ENCODE results near the gene GBP1. TPM values are rescaled to one million over a fixed set of nuclear protein-coding genes. Genes with fewer than 3 reads are reported as not detected.

GBP1 gene
- polyA plus RNA-seq, 1 donor from 2014 or later: not detected

DNA sequence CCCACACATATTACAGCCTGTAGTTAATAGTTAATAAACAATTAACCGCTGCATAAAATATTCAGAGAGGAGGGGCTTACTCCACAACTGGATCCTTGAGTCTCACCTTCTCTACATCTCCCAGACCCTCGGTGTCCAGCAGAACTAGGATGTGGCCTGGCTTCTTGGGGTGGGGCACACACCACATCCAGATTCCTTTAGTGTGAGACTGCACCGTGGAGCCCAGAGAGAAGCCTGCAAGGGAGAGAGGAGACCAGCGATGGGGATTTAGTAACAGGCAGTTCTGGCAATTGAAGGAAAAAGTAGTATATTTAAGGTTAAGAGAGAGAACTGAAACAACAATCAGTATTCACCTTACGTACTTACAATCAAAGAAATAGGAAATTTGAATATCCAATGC lies 4.9 kb downstream of the GBP1 start:
- Histone ChIP-seq H3K79me2 (replicated peaks; ENCODE audit: insufficient read depth, low read length) (no peaks in the 10 kb centered on the region), H3K4me2 (ENCODE audit: low read length) (no peak overlapping the region), H2AFZ (ENCODE audit: low read depth, low read length) (no peak overlapping the region), H3K36me3 (ENCODE audit: insufficient read depth, low read length) (no peaks in the 10 kb centered on the region), H3K9ac (ENCODE audit: low read length) (no peak overlapping the region), H3K27me3 (ENCODE audit: insufficient read depth, low read depth, low read length) (no peaks in the 10 kb centered on the region), H3K27ac (ENCODE audit: low read length) (no peak overlapping the region), H3K4me3 (ENCODE audit: low read length) (no peak overlapping the region), H3K9me2 (ENCODE audit: insufficient read depth, low read length) (no peaks in the 10 kb centered on the region), H4K20me1 (ENCODE audit: insufficient read depth) (no peaks in the 10 kb centered on the region), H3K9me3 (ENCODE audit: low read length) (no peaks in the 10 kb centered on the region), H3F3A (ENCODE audit: insufficient read depth, low read length, poor library complexity, severe bottlenecking) (no peaks in the 10 kb centered on the region)
- TF ChIP-seq TAF1 (IDR thresholded peaks at IDR 0.05; ENCODE audit: low read depth) (no peak), POLR2AphosphoS5 (IDR thresholded peaks at IDR 0.05) (no peak), SMC3 (conservative IDR thresholded peaks at IDR 0.05; ENCODE audit: poor library complexity) (no peak)

DNA sequence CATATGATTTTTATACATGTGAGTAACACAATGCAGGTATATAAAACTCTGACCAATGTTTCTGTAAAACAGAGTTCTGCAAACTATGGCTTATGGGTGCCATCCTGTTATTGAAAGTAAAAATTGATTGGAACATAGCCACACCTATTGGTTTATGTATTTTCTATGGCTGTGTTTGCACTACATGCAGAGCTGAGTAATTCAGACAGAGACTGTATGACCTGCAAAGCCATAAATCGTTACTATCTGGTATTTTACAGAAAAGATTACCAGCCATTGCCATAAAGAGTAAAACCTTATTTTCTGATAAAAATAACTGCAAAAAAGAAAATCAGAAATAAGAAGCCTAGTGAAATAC lies 13.1 kb downstream of the GBP1 start:
- Histone ChIP-seq H2AFZ (ENCODE audit: low read depth, low read length) (no peak overlapping the region), H3F3A (ENCODE audit: insufficient read depth, low read length, poor library complexity, severe bottlenecking) (no peaks in the 10 kb centered on the region), H3K9me3 (ENCODE audit: low read length) (no peaks in the 10 kb centered on the region), H3K4me2 (ENCODE audit: low read length) (no peak overlapping the region), H3K36me3 (ENCODE audit: insufficient read depth, low read length) (no peaks in the 10 kb centered on the region), H3K4me3 (ENCODE audit: low read length) (no peak overlapping the region), H3K27ac (ENCODE audit: low read length) (no peak overlapping the region), H4K20me1 (ENCODE audit: insufficient read depth) (no peaks in the 10 kb centered on the region), H3K27me3 (ENCODE audit: insufficient read depth, low read depth, low read length) (no peaks in the 10 kb centered on the region), H3K9me2 (ENCODE audit: insufficient read depth, low read length) (no peaks in the 10 kb centered on the region), H3K9ac (ENCODE audit: low read length) (no peak overlapping the region), H3K79me2 (replicated peaks; ENCODE audit: insufficient read depth, low read length) (no peaks in the 10 kb centered on the region)
- TF ChIP-seq TAF1 (IDR thresholded peaks at IDR 0.05; ENCODE audit: low read depth) (no peak), EZH2 (IDR thresholded peaks at IDR 0.05; ENCODE audit: borderline replicate concordance, insufficient read depth, low read length, poor library complexity, severe bottlenecking) (no peak), RAD21 (conservative IDR thresholded peaks at IDR 0.05) (no peak), POLR2AphosphoS5 (IDR thresholded peaks at IDR 0.05) (no peak), EP300 (conservative IDR thresholded peaks at IDR 0.05; ENCODE audit: poor library complexity, severe bottlenecking) (no peak), MXI1 (conservative IDR thresholded peaks at IDR 0.05; ENCODE audit: poor library complexity, severe bottlenecking) (no peak), SMC3 (conservative IDR thresholded peaks at IDR 0.05; ENCODE audit: poor library complexity) (no peak)
- TF ChIP-seq, protein P1, sequence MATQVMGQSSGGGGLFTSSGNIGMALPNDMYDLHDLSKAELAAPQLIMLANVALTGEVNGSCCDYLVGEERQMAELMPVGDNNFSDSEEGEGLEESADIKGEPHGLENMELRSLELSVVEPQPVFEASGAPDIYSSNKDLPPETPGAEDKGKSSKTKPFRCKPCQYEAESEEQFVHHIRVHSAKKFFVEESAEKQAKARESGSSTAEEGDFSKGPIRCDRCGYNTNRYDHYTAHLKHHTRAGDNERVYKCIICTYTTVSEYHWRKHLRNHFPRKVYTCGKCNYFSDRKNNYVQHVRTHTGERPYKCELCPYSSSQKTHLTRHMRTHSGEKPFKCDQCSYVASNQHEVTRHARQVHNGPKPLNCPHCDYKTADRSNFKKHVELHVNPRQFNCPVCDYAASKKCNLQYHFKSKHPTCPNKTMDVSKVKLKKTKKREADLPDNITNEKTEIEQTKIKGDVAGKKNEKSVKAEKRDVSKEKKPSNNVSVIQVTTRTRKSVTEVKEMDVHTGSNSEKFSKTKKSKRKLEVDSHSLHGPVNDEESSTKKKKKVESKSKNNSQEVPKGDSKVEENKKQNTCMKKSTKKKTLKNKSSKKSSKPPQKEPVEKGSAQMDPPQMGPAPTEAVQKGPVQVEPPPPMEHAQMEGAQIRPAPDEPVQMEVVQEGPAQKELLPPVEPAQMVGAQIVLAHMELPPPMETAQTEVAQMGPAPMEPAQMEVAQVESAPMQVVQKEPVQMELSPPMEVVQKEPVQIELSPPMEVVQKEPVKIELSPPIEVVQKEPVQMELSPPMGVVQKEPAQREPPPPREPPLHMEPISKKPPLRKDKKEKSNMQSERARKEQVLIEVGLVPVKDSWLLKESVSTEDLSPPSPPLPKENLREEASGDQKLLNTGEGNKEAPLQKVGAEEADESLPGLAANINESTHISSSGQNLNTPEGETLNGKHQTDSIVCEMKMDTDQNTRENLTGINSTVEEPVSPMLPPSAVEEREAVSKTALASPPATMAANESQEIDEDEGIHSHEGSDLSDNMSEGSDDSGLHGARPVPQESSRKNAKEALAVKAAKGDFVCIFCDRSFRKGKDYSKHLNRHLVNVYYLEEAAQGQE (IDR thresholded peaks at IDR 0.05; ENCODE audit: borderline replicate concordance): no peak
- TF ChIP-seq, protein P2, sequence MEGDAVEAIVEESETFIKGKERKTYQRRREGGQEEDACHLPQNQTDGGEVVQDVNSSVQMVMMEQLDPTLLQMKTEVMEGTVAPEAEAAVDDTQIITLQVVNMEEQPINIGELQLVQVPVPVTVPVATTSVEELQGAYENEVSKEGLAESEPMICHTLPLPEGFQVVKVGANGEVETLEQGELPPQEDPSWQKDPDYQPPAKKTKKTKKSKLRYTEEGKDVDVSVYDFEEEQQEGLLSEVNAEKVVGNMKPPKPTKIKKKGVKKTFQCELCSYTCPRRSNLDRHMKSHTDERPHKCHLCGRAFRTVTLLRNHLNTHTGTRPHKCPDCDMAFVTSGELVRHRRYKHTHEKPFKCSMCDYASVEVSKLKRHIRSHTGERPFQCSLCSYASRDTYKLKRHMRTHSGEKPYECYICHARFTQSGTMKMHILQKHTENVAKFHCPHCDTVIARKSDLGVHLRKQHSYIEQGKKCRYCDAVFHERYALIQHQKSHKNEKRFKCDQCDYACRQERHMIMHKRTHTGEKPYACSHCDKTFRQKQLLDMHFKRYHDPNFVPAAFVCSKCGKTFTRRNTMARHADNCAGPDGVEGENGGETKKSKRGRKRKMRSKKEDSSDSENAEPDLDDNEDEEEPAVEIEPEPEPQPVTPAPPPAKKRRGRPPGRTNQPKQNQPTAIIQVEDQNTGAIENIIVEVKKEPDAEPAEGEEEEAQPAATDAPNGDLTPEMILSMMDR (IDR thresholded peaks at IDR 0.05; ENCODE audit: poor library complexity, severe bottlenecking): no peak
